ENCODE data around the gene CFAP44. TPM values are rescaled to one million over a fixed set of nuclear protein-coding genes. Genes with fewer than 3 reads are reported as not detected.

The CFAP44 gene
- total RNA-seq, 2 donors from 2014 or later: 2.8 to 3.2 TPM

GRCh38 chr3:113404637-113405036 is 36.7 kb downstream of the CFAP44 start:
- ATAC-seq (no peak), DNase-seq (no peak)
- intact Hi-C loops (cut with DNase I): no loop called here

Small RNA genes lying within 50 kb of the gene (microRNA-seq; reads per million reads assigned to microRNA genes)
- gene MIR8076: 0 reads per million in 2 donors

Other genes with a start within 250 kb of the CFAP44 start
- 10 to 100 TPM; 14.5 to 16.3 TPM for gene BOC, start 229.9 kb downstream of the CFAP44 start, total RNA-seq
- gene SPICE1, start 73.7 kb upstream of the CFAP44 start, total RNA-seq: 1 to 10 TPM; 6.3 to 7.8 TPM
- under 1 TPM; 0.71 to 0.79 TPM for gene SIDT1, start 91.1 kb upstream of the CFAP44 start, total RNA-seq

All from left cardiac atrium (tissue), 4 donors.